CD4-positive, alpha-beta T cell treated with Interleukin-15 for 4 hours (primary cell): Measurements from ENCODE around the gene CXorf65.

Experiments
- DNase-seq: peaks from one replicate; pipeline ENCODE4 v3.0.0-alpha.2; 2020; ENCODE audit warnings: low spot score

Gene CXorf65

GRCh38 chrX:71067089-71067488 is 39.5 kb downstream of the CXorf65 start:
- DNase-seq: no peak

GRCh38 chrX:71060127-71060526 is 46.4 kb downstream of the CXorf65 start:
- DNase-seq: no peak

- DNase-seq: no peak
Measured at GRCh38 chrX:71057848-71058530, 48.6 kb downstream of the CXorf65 start.

DNA sequence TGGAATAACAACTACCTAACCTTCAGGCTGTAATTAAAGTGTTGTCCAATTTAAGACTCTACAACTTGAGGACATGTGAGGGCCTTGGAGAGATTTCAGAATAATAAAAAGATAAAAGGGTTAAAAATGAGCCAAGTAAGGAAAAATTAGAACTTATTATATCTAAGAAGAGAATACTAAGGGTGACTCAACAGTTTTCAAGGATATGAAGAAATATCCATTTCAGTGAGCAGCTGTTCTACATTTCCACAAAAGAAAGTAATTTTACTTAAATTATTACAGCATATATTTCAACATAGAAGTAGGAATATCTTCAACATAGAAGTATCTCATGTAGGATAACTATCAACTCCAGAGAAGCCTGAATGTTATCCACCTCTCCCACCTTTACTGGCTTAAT is 49.7 kb downstream of the CXorf65 start:
- no peak for DNase-seq
